ENCODE data around the gene TERC. TPM values are rescaled to one million over a fixed set of nuclear protein-coding genes. Genes with fewer than 3 reads are reported as not detected.

The TERC gene
- 61.1 TPM for total RNA-seq

GRCh38 chr3:169764882-169765612, at the start of gene TERC:
Gene TERC (minus strand): TSS chr3:169765060.
- FAIRE-seq (no peak), DNase-seq (ENCODE audit: low spot score in 2 of 2) (peak; percentile 75 to 78)

- DNase-seq (ENCODE audit: low spot score in 2 of 2): no peak
- no peak for FAIRE-seq
Measured at GRCh38 chr3:169813757-169814517, 49.1 kb upstream of the TERC start.

- DNase-seq (ENCODE audit: low spot score in 2 of 2) (no peak), FAIRE-seq (no peak)
Measured at GRCh38 chr3:169813278-169813677, 48.4 kb upstream of the TERC start.

- no peak for FAIRE-seq
Measured at GRCh38 chr3:169812332-169813235, 47.7 kb upstream of the TERC start, which contains the start of the genes LRRC34 and LRRIQ4. Gene LRRC34 (minus strand): TSS chr3:169812904. CDS start chr3:169812548, 356 bp downstream. Gene LRRIQ4 (plus strand): TSS chr3:169812870. CDS start chr3:169821922, 9,052 bp downstream.

GRCh38 chr3:169811631-169812331, 46.9 kb upstream of the TERC start:
- DNase-seq (ENCODE audit: low spot score in 2 of 2) (peak in 1 of 2 donors; percentile 19), FAIRE-seq (no peak)

More at GRCh38 chr3:169812332-169813235, 47.7 kb upstream of the TERC start, which contains the start of the genes LRRC34 and LRRIQ4:
- peak; percentile 43 to 52 for DNase-seq (ENCODE audit: low spot score in 2 of 2)

- FAIRE-seq: no peak
Measured at GRCh38 chr3:169809230-169809795, 44.5 kb upstream of the TERC start.

GRCh38 chr3:169804681-169805080, 39.8 kb upstream of the TERC start:
- FAIRE-seq: no peak
- no peak for DNase-seq (ENCODE audit: low spot score in 2 of 2)

More at GRCh38 chr3:169809230-169809795, 44.5 kb upstream of the TERC start:
- DNase-seq (ENCODE audit: low spot score in 2 of 2): no peak

GRCh38 chr3:169792359-169792758, 27.5 kb upstream of the TERC start:
- DNase-seq (ENCODE audit: low spot score in 2 of 2): no peak
- no peak for FAIRE-seq

GRCh38 chr3:169790687-169791429, 26.0 kb upstream of the TERC start:
- FAIRE-seq (no peak), DNase-seq (ENCODE audit: low spot score in 2 of 2) (no peak)

GRCh38 chr3:169790219-169790618, 25.4 kb upstream of the TERC start:
- DNase-seq (ENCODE audit: low spot score in 2 of 2): no peak

GRCh38 chr3:169787791-169788190, 22.9 kb upstream of the TERC start:
- DNase-seq (ENCODE audit: low spot score in 2 of 2) (no peak), FAIRE-seq (no peak)

More at GRCh38 chr3:169790219-169790618, 25.4 kb upstream of the TERC start:
- FAIRE-seq: no peak

GRCh38 chr3:169787120-169787519, 22.3 kb upstream of the TERC start:
- no peak for DNase-seq (ENCODE audit: low spot score in 2 of 2)
- FAIRE-seq: no peak

GRCh38 chr3:169781209-169781855, 16.5 kb upstream of the TERC start:
- FAIRE-seq: no peak

GRCh38 chr3:169780742-169781141, 15.9 kb upstream of the TERC start:
- FAIRE-seq (no peak), DNase-seq (ENCODE audit: low spot score in 2 of 2) (no peak)

More at GRCh38 chr3:169781209-169781855, 16.5 kb upstream of the TERC start:
- DNase-seq (ENCODE audit: low spot score in 2 of 2): no peak

- DNase-seq (ENCODE audit: low spot score in 2 of 2) (no peak), FAIRE-seq (no peak)
Measured at GRCh38 chr3:169777822-169778221, 13.0 kb upstream of the TERC start.

- DNase-seq (ENCODE audit: low spot score in 2 of 2) (no peak), FAIRE-seq (no peak)
Measured at GRCh38 chr3:169774186-169774585, 9.3 kb upstream of the TERC start.

GRCh38 chr3:169772897-169773816, 8.3 kb upstream of the TERC start, which contains the start of gene MYNN:
Gene MYNN (plus strand): TSS chr3:169773396. CDS start chr3:169774296, 900 bp downstream.
- peak; percentile 73 to 80 for DNase-seq (ENCODE audit: low spot score in 2 of 2)
- no peak for FAIRE-seq

Measured in frontal cortex (tissue), 4 donors.